HG02623 (cell line): ENCODE results near the gene DGKZ.

ENCODE experiments used
- ATAC-seq: cut with Tn5 transposase; IDR thresholded peaks from one replicate; pipeline ENCODE4 v1.9.1; 2021; ENCODE audit warnings: moderate library complexity; ENCODE audit not compliant: unreplicated experiment

DGKZ gene

GRCh38 chr11:46391578-46392420 lies 44.5 kb downstream of the DGKZ start, which contains the start of gene CHRM4:
Gene CHRM4 (minus strand): TSS chr11:46391776. CDS start chr11:46386557, 5,219 bp downstream.
- no peak for ATAC-seq

- ATAC-seq, result peak; percentile 45
Measured at GRCh38 chr11:46392421-46393230, 45.4 kb downstream of the DGKZ start.

DNA sequence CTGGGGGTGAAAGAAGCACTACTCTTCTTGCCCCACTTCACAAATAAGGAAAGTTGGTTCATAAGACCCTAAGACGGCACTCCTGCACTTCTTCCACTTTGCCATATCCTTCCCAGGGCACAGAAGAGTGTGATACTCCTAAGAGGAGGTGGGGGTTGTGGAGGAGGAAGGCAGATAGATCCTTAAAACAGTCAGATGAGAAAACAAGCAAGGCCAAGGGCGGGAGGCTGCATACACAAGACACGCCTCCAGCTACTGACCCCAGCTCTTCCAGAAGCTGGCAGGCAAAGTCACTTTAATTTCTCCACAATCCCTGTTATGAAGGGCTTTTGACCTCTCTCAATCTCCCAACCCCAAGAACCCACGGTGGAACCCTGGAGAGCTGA lies 46.0 kb downstream of the DGKZ start:
- no peak for ATAC-seq

GRCh38 chr11:46393759-46394158 lies 46.5 kb downstream of the DGKZ start:
- no peak for ATAC-seq

DNA sequence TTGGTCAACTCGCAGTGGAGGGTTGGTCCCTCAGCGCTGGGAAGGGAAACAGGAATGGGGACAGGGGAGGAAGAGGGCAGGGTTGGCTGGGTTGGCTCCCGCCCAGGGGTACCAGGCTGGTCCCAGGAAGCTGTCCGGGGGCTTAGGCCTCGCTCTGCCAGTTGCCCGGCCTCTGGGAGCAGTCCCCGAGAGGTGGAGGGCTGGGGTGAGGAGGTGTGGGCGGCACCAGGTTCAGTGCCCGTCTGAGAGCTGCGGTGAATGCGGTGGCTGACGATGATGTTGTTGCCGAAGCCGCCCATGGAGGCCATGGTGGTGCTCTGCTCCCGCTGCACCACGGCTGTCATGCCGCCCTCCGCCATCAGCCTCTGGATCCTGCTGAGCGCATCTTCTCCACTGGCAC lies 50.3 kb downstream of the DGKZ start:
- no peak for ATAC-seq

- ATAC-seq, result no peak
Measured at GRCh38 chr11:46402957-46403902, 56.0 kb downstream of the DGKZ start.

DNA sequence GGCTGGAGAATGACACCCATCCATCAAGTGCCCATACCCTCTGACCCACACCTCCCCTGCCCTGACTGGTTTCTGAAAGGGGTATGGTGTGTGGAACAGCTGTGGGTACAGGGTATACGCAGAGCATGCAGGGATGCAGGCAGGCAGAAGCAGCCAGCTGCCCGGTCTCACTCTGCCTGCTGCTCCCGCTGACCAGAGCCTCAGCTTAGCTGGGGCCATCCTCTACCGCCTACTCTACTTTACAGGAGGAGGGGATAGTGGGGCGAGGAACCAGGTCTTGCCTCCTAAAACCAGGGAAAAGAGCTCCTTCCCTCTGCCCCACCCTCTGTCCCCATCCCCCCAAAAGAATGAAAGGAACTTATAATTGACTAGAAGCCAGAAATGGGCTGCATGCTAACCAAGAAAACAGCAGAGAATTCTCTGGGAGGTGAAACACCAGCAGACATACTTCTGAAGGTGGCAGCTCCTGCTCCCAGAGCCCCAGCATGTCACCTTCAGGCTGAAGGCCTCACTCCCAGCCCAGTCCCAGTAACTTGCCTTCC lies 57.3 kb downstream of the DGKZ start:
- no peak for ATAC-seq

- ATAC-seq, result no peak
Measured at GRCh38 chr11:46407635-46408034, 60.4 kb downstream of the DGKZ start.

GRCh38 chr11:46408407-46408986 lies 61.2 kb downstream of the DGKZ start:
- ATAC-seq, result no peak

DNA sequence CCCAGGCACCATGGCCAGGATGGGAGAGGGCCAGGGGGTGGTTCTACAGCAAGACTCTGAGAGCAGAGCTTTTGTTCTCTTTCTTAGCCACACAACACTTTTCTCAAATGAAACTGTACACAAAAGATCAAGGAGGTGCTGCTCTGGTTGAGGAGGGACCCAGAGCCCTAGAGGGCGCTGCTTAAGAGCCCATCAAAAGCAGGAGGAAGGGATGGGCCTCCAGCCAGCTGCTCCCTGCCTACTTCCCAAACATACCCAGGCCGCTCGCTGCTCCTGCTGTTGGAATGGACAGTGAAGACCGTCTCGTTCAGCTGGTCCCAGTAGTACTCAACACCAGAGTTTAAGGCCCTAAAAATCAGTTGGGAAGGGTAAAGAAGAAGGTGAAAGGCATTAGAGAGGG lies 62.8 kb downstream of the DGKZ start:
- no peak for ATAC-seq

DNA sequence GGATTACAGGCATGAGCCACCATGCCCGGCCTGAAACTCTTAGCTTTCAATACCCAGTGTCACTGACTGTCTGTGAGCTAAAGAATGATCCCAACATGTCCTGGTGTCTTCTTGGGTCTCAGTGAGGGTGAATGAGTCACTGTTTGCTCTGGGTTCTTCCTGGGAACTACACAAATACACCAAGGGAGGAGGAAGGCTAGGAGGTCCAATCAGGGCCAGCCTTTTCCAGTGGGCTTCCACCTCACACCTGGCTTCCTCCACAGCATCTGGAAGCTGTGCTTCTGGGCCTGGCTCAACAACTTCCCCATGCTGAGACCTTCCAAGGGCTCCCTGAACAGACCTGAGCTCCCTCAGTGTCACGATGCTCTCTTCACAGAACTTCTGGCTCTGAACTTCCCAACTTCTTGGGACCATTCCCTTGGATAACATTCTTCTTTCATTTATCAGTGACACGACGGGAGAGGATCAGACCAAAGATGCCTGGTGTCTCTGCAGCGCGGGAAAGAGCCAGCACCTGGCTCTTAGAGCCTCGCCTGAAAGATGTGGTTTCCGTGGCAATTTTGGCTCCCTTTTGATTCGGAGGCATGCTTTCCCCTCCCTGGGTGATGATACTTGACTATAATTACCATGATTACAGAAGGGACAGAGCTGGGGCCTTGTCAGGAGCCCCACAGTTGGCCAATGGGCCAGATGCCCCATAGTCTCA lies 66.7 kb downstream of the DGKZ start:
- ATAC-seq, result no peak

DNA sequence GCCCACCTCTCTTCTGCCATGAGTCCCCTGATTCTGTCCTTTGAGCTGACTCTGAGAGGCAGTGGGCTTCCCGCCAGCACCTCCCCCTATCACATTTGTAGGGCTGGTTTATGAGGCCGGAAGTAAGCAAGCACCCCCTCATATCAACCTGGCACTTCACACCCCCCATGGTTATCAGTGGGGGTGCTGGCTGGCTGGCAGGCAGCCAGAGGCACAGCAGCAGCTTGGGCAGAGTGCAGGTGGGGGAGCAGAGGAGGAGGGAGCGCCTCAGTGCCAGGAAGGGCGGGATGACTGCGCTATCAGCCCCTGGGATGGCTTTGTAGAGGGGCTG lies 67.2 kb downstream of the DGKZ start:
- no peak for ATAC-seq

- no peak for ATAC-seq
Measured at GRCh38 chr11:46414879-46415278, 67.6 kb downstream of the DGKZ start.

- ATAC-seq, result no peak
Measured at GRCh38 chr11:46417711-46418110, 70.4 kb downstream of the DGKZ start.

GRCh38 chr11:46418751-46419150 lies 71.5 kb downstream of the DGKZ start:
- ATAC-seq, result no peak

GRCh38 chr11:46420513-46420912 lies 73.2 kb downstream of the DGKZ start:
- ATAC-seq, result no peak

GRCh38 chr11:46421257-46421880 lies 74.1 kb downstream of the DGKZ start:
- ATAC-seq, result no peak

- no peak for ATAC-seq
Measured at GRCh38 chr11:46422588-46422987, 75.3 kb downstream of the DGKZ start.

DNA sequence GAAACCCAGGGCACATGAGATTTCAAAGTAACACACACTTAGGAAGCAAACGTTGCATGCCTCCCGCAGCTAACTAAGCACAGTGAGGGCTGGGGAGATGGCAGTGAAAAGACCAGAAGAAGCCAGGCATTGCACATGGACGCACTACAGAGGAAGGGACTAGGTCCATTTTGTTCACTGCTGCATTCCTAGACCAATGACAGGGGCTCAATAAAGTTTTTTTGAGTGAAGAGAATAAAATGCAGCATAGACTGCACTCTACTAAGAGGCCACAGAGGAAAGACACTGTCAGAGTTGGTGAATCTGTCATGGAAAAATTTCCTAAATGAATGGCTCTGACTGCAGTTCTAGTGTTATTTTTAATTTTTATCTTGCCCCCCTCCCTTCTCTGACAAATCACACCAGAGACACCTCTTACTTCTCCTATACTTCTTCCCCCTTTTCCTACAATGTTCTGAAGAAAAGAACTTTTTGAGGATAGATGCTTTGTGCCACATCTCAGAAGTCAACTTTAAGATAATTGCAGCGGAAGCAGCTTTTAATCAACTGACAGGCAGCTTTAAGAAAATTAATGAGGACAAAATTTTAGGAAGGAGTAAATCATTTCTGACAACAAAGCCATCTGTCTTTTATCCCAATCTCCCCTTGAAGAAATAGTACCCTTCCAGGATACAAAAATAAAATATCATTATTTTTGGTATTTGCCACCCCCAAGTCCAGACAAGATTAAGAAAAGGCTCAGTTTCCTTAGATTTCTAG lies 79.1 kb downstream of the DGKZ start:
- ATAC-seq, result no peak
